GM12878 (cell line): ENCODE data around the gene KIRREL1. TPM values are rescaled to one million over a fixed set of nuclear protein-coding genes. Genes with fewer than 3 reads are reported as not detected.

Experiments used
- ATAC-seq: fragments of 200-7000 bp; cut with Tn5 transposase; 3 replicates; pipeline ENCODE4 v1.9.1; 2020; ENCODE audit warnings: mild to moderate bottlenecking, moderate library complexity
- BruUV-seq: library from RNA; stranded (reverse); fragments of 400-500 nt; replicated peaks from 2 replicates; lab custom pipeline; 2021; lab: Mats Ljungman, UMichigan
- CTCF ChIA-PET: fragments of 300-600 bp; sonication (Branson Sonifier 250); formaldehyde crosslinking; extraction: SDS; loops from one replicate; lab custom pipeline; 2021; ENCODE audit warnings: inconsistent platforms; lab: Yijun Ruan, JAX
- POLR2A ChIA-PET: fragments of 350-600 bp; formaldehyde crosslinking; extraction: SDS; loops from one replicate; lab custom pipeline; 2021; ENCODE audit warnings: inconsistent platforms; lab: Charles Lee
- RAD21 ChIA-PET: fragments of 300-600 bp; sonication (Branson Sonifier 250); formaldehyde crosslinking; loops from one replicate; lab custom pipeline; 2023; ENCODE audit warnings: antibody characterized with exemption; ENCODE audit not compliant: unreplicated experiment; lab: Charles Lee
- SMC1A ChIA-PET: fragments of 300-600 bp; sonication (Branson Sonifier 250); formaldehyde crosslinking; loops from one replicate; lab custom pipeline; 2023; ENCODE audit not compliant: unreplicated experiment, uncharacterized antibody; lab: Charles Lee
- DNase-seq: peaks from one replicate; pipeline ENCODE4 v3.0.0-alpha.2; 2011; ENCODE audit warnings: low read depth, low spot score
- FAIRE-seq: peaks from 3 replicates; lab custom pipeline; 2011; peaks lifted over from hg19 to GRCh38; lab: Jason Lieb, UNC
- H2AFZ ChIP-seq: 2 replicates; pipeline ENCODE4 v1.6.0; 2011; ENCODE audit warnings: low read depth, low read length, control low read depth; ENCODE audit not compliant: control insufficient read depth
- H3K27ac ChIP-seq: 2 replicates; pipeline ENCODE4 v1.5.1; 2011; ENCODE audit warnings: control low read depth; ENCODE audit not compliant: control insufficient read depth, insufficient read depth
- H3K27me3 ChIP-seq, 2 experiments: replicated peaks in 1 of 2; 2 replicates each; pipeline versions ENCODE4 v1.6.0 to v1.6.1; 2011; ENCODE audit warnings: low read length in 1 of 2; ENCODE audit not compliant: control insufficient read depth in 2 of 2, insufficient read depth in 2 of 2
- H3K36me3 ChIP-seq, 2 experiments: 2 replicates each; pipeline ENCODE4 v1.5.1; 2011; ENCODE audit warnings: low read length in 1 of 2; ENCODE audit not compliant: control insufficient read depth in 2 of 2, insufficient read depth in 2 of 2
- H3K4me1 ChIP-seq: 2 replicates; pipeline ENCODE4 v1.6.1; 2011; ENCODE audit warnings: mild to moderate bottlenecking, low read length, moderate library complexity, mixed read lengths; ENCODE audit not compliant: control insufficient read depth, insufficient read depth
- H3K4me2 ChIP-seq: 2 replicates; pipeline ENCODE4 v1.6.0; 2011; ENCODE audit warnings: control low read depth; ENCODE audit not compliant: control insufficient read depth, insufficient read depth
- H3K4me3 ChIP-seq: fragments of 200-600 bp; sonication (generic); 2 replicates; pipeline ENCODE4 v1.5.1; 2016
- H3K79me2 ChIP-seq: 2 replicates; pipeline ENCODE4 v1.6.0; 2011; ENCODE audit warnings: low read length; ENCODE audit not compliant: control insufficient read depth, insufficient read depth
- H3K9ac ChIP-seq: 2 replicates; pipeline ENCODE4 v1.8.0; 2011; ENCODE audit warnings: low read length, control low read depth, mixed read lengths; ENCODE audit not compliant: control insufficient read depth, insufficient read depth
- H3K9me3 ChIP-seq: replicated peaks from 3 replicates; pipeline ENCODE4 v1.5.1; 2011; ENCODE audit warnings: mild to moderate bottlenecking, low read length; ENCODE audit not compliant: control insufficient read depth, insufficient read depth
- H4K20me1 ChIP-seq: 2 replicates; pipeline ENCODE4 v1.6.0; 2011; ENCODE audit not compliant: control insufficient read depth, insufficient read depth
- BRCA1 ChIP-seq: IDR thresholded peaks from 2 replicates; pipeline ENCODE4 v1.6.1; 2011; ENCODE audit warnings: low read depth, low read length, improper control_type of control experiment
- NFYB ChIP-seq: IDR thresholded peaks from 2 replicates; pipeline ENCODE4 v1.6.1; 2011; ENCODE audit warnings: low read depth, mild to moderate bottlenecking, low read length, improper control_type of control experiment, moderate library complexity; ENCODE audit not compliant: insufficient read depth
- WGBS: methylation state at CpG from one replicate; pipeline ENCODE4 v1.1.6; 2016; ENCODE audit warnings: low lambda C conversion rate; ENCODE audit not compliant: insufficient replicate concordance, insufficient coverage; ENCODE audit errors: missing lambda C conversion rate; 5-methylcytosine and 5-hydroxymethylcytosine counted together
- in situ Hi-C: fragments of 300-500 bp; cut with MboI; formaldehyde crosslinking; loops from 9 replicates; pipeline ENCODE4 v1.14.3; 2018; ENCODE audit warnings: mixed read lengths
- intact Hi-C: fragments of 100-400 bp; cut with micrococcal nuclease; formaldehyde crosslinking; loops from one replicate; pipeline ENCODE4 v1.14.2; 2022; ENCODE audit not compliant: unreplicated experiment
- polyA plus RNA-seq, 11 experiments: library from polyadenylated mRNA; depleted of rRNA in 4 of 11; unstranded in 6 of 11; stranded (reverse) in 5 of 11; fragments of >200 nt; fragmentation: Nextera tagmentation in 4 of 11; fragmentation: Illumina TruSeq in 1 of 11; extraction: Ambion mirVana in 4 of 11; extraction: Trizol in 1 of 11; gene quantifications; 1 replicate in 1 of 11; 2 replicates in 10 of 11; pipeline versions ENCODE4 v1.2.1 to v1.2.3, GENCODE V29; 2011 to 2016; ENCODE audit warnings: inconsistent platforms in 2 of 11, missing spikeins in 2 of 11, low read depth in 1 of 11
- total RNA-seq, 4 experiments: library from RNA; depleted of rRNA in 3 of 4; stranded (reverse); fragments of >200 nt in 3 of 4; fragmentation: Illumina TruSeq in 1 of 4; extraction: Trizol in 1 of 4; gene quantifications; 2 replicates each; pipeline versions ENCODE4 v1.2.1 to v1.2.3, GENCODE V29; 2013 to 2021
- TF ChIP-seq, protein P1 (sequence below): IDR thresholded peaks from 2 replicates; pipeline ENCODE4 v1.6.1; 2012; ENCODE audit warnings: mild to moderate bottlenecking, low read depth, low read length

The KIRREL1 gene
- total and polyA plus RNA-seq, 10 of the 15 experiments (the other 5 are each of a cell fraction or from before 2014, with no cell fraction given) = 0.15 TPM; not detected in 9

GRCh38 chr1:158080066-158080465 is 86.6 kb downstream of the KIRREL1 start:
- ATAC-seq (no peak), DNase-seq (no peak), FAIRE-seq (no peak)
- in situ Hi-C loops = no loop called here
- Histone ChIP-seq H4K20me1 (no peaks in the 10 kb centered on the region), H3K4me1 (no peaks in the 10 kb centered on the region), H3K27ac (no peak overlapping the region), H3K9me3 (no peaks in the 10 kb centered on the region), H3K9ac (no peak overlapping the region), H3K4me3 (no peak overlapping the region), H2AFZ (no peak overlapping the region), H3K4me2 (no peak overlapping the region), H3K79me2 (no peaks in the 10 kb centered on the region), H3K36me3 (no peaks in the 10 kb centered on the region)
- ChIA-PET RAD21 (no interaction called here), SMC1A (no interaction called here)
- BruUV-seq = no TSS peak
- 0% methylated on average over 3 of the region's 3 CpGs for WGBS
- TF ChIP-seq, protein P1, sequence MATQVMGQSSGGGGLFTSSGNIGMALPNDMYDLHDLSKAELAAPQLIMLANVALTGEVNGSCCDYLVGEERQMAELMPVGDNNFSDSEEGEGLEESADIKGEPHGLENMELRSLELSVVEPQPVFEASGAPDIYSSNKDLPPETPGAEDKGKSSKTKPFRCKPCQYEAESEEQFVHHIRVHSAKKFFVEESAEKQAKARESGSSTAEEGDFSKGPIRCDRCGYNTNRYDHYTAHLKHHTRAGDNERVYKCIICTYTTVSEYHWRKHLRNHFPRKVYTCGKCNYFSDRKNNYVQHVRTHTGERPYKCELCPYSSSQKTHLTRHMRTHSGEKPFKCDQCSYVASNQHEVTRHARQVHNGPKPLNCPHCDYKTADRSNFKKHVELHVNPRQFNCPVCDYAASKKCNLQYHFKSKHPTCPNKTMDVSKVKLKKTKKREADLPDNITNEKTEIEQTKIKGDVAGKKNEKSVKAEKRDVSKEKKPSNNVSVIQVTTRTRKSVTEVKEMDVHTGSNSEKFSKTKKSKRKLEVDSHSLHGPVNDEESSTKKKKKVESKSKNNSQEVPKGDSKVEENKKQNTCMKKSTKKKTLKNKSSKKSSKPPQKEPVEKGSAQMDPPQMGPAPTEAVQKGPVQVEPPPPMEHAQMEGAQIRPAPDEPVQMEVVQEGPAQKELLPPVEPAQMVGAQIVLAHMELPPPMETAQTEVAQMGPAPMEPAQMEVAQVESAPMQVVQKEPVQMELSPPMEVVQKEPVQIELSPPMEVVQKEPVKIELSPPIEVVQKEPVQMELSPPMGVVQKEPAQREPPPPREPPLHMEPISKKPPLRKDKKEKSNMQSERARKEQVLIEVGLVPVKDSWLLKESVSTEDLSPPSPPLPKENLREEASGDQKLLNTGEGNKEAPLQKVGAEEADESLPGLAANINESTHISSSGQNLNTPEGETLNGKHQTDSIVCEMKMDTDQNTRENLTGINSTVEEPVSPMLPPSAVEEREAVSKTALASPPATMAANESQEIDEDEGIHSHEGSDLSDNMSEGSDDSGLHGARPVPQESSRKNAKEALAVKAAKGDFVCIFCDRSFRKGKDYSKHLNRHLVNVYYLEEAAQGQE = no peak
- TF ChIP-seq NFYB (no peak), BRCA1 (no peak)
- TF ChIP-seq, all 136 proteins: peak for 0
- intact Hi-C loops = no loop called here
- POLR2A ChIA-PET = no interaction called here
- H3K27me3 ChIP-seq = peaks cover 0 to 7% of the 10 kb centered on the region in 2 experiments; a peak in 3 of 4 replicates
- CTCF ChIA-PET = interaction anchor here (1.0 kb wide), 1 partner anchor 12 kb away, joined by 3 read pairs; no protein-coding TSS in a partner anchor
